OCI-LY1 (cell line): ENCODE measurements around the gene HYDIN.

ENCODE experiments used
- H2AFZ ChIP-seq: fragments of 200-600 bp; sonication (generic), shearing (Covaris generic); 2 replicates; pipeline ENCODE4 v1.6.0; 2014; ENCODE audit warnings: antibody characterized with exemption, mild to moderate bottlenecking, low read length
- H3F3A ChIP-seq: fragments of 200-600 bp; sonication (generic), shearing (Covaris generic); 2 replicates; pipeline ENCODE4 v1.6.0; 2014; ENCODE audit warnings: mild to moderate bottlenecking, antibody characterized with exemption, low read length, moderate library complexity; ENCODE audit not compliant: insufficient read depth
- H3K27ac ChIP-seq: fragments of 200-600 bp; sonication (generic); 2 replicates; pipeline ENCODE4 v1.5.1; 2014; ENCODE audit warnings: low read length, mixed run types, mild to moderate bottlenecking, low read depth; ENCODE audit not compliant: poor library complexity, severe bottlenecking
- H3K27me3 ChIP-seq: fragments of 200-600 bp; sonication (generic); 2 replicates; pipeline ENCODE4 v1.6.0; 2014; ENCODE audit warnings: antibody characterized with exemption, mild to moderate bottlenecking, low read length, moderate library complexity; ENCODE audit not compliant: insufficient read depth
- H3K36me3 ChIP-seq: fragments of 200-600 bp; sonication (generic); 2 replicates; pipeline ENCODE4 v1.6.1; 2014; ENCODE audit warnings: mild to moderate bottlenecking, antibody characterized with exemption, low read length, moderate library complexity, mixed read lengths; ENCODE audit not compliant: insufficient read depth
- H3K4me1 ChIP-seq: fragments of 200-600 bp; sonication (generic); 2 replicates; pipeline ENCODE4 v1.5.1; 2014; ENCODE audit warnings: mild to moderate bottlenecking, low read length, moderate library complexity; ENCODE audit not compliant: insufficient read depth, severe bottlenecking
- H3K4me2 ChIP-seq: fragments of 200-600 bp; sonication (generic), shearing (Covaris generic); 2 replicates; pipeline ENCODE4 v1.6.1; 2014; ENCODE audit warnings: low read length
- H3K4me3 ChIP-seq: fragments of 200-600 bp; sonication (generic); 2 replicates; pipeline ENCODE4 v1.5.1; 2014; ENCODE audit warnings: low read length, low read depth, mild to moderate bottlenecking, mixed read lengths; ENCODE audit not compliant: poor library complexity, severe bottlenecking
- H3K79me2 ChIP-seq: fragments of 200-600 bp; shearing (Covaris generic); 2 replicates; pipeline ENCODE4 v1.6.1; 2016; ENCODE audit warnings: mixed run types, low read length, mixed read lengths; ENCODE audit not compliant: insufficient read depth
- H3K9ac ChIP-seq: fragments of 200-600 bp; sonication (generic), shearing (Covaris generic); 2 replicates; pipeline ENCODE4 v1.6.1; 2014; ENCODE audit warnings: mild to moderate bottlenecking, low read length, mixed read lengths
- H3K9me2 ChIP-seq: fragments of 200-600 bp; sonication (generic), shearing (Covaris generic); 2 replicates; pipeline ENCODE4 v1.6.1; 2014; ENCODE audit warnings: low read depth, mild to moderate bottlenecking, low read length, mixed read lengths
- H3K9me3 ChIP-seq: fragments of 200-600 bp; shearing (Covaris generic); 2 replicates; pipeline ENCODE4 v1.6.1; 2014; ENCODE audit warnings: low read length, mixed read lengths
- H4K20me1 ChIP-seq: fragments of 200-600 bp; sonication (generic), shearing (Covaris generic); 2 replicates; pipeline ENCODE4 v1.6.0; 2016; ENCODE audit warnings: mild to moderate bottlenecking, low read length; ENCODE audit not compliant: insufficient read depth
- CTCF ChIP-seq: fragments of 200-600 bp; sonication (generic), shearing (Covaris generic); IDR thresholded peaks from 2 replicates; pipeline ENCODE4 v1.5.1; 2017; ENCODE audit warnings: mild to moderate bottlenecking, antibody characterized with exemption, low read length, moderate library complexity, mixed read lengths
- EZH2 ChIP-seq: fragments of 200-600 bp; sonication (generic), shearing (Covaris generic); IDR thresholded peaks from 2 replicates; pipeline ENCODE4 v1.8.0; 2017; ENCODE audit warnings: borderline replicate concordance, mixed run types, mild to moderate bottlenecking, antibody characterized with exemption, low read length, moderate library complexity, mixed read lengths

The HYDIN gene

DNA sequence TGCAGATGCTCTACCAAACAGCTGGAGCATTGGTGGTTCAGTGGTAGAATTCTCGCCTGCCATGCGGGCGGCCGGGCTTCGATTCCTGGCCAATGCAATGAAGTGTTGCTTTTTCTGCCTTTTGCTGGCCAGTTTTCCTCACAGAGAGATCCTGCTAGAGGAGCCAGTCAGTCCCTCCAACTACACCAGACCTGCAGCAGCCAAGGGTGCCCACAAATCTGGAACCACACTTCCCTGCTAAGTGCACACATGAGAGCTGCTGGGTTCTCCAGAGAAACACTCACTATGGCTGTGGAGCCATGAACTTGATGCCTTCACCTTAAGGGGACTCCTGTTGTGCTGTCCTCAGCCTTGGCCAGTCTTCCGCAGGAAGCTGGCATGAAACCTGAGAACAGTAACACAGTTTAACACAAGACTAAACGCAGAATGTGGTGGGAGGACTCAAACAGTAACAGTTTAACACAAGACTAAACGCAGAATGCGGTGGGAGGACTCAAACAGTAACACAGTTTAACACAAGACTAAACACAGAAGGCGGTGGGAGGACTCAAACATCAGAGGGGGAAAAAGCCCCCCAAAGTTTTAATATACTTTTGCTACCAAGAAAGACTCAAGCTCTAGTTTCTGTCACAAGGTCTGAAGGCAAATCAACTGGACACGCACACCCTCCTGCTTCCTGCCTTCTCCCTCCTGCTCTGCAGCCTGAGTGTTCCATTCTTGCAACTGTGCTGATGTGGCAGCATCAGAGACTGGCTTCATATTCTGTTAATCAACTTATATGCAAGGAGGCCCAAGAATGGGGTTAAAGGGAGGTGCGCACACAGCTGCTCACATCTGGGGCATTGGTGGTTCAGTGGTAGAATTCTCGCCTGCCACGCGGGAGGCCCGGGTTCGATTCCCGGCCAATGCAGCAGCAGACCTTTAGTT lies 441.6 kb downstream of the HYDIN start:
- H3K4me3 ChIP-seq, result no peak overlapping the region
- H4K20me1 ChIP-seq, result 0 out of 2 replicates have a peak, but pooled peaks cover 2% of the 10 kb centered on the region
- peaks cover 4% of the 10 kb centered on the region; the same call in 1 of the 2 replicates for H3K79me2 ChIP-seq
- TF ChIP-seq CTCF, result no peak
- no peak for TF ChIP-seq EZH2
- H3K9ac ChIP-seq, result no peak overlapping the region
- no peaks in the 10 kb centered on the region for H3K9me3 ChIP-seq
- no peak overlapping the region for H3K4me2 ChIP-seq
- H3K4me1 ChIP-seq, result peaks cover 6% of the 10 kb centered on the region
- H2AFZ ChIP-seq, result no peak overlapping the region
- H3F3A ChIP-seq, result no peaks in the 10 kb centered on the region
- peaks cover 26% of the 10 kb centered on the region for H3K36me3 ChIP-seq
- H3K27ac ChIP-seq, result no peak overlapping the region
- H3K9me2 ChIP-seq, result no peaks in the 10 kb centered on the region
- H3K27me3 ChIP-seq, result no peaks in the 10 kb centered on the region

GRCh38 chr16:70786020-70786755 lies 444.3 kb downstream of the HYDIN start:
- TF ChIP-seq CTCF (no peak), EZH2 (no peak)

GRCh38 chr16:70784692-70785555 lies 445.6 kb downstream of the HYDIN start:
- H3K9me2 ChIP-seq, result no peaks in the 10 kb centered on the region
- no peak overlapping the region for H2AFZ ChIP-seq
- H3K9me3 ChIP-seq, result no peaks in the 10 kb centered on the region
- H3K4me2 ChIP-seq, result no peak overlapping the region
- H4K20me1 ChIP-seq, result 0 out of 2 replicates have a peak, but pooled peaks cover 2% of the 10 kb centered on the region
- peaks cover 66% of the 10 kb centered on the region for H3K36me3 ChIP-seq
- no peaks in the 10 kb centered on the region for H3K4me1 ChIP-seq
- no peak overlapping the region for H3K4me3 ChIP-seq
- H3K27ac ChIP-seq, result no peak overlapping the region
- no peaks in the 10 kb centered on the region for H3F3A ChIP-seq
- no peak overlapping the region for H3K9ac ChIP-seq
- no peaks in the 10 kb centered on the region for H3K27me3 ChIP-seq
- no peaks in the 10 kb centered on the region for H3K79me2 ChIP-seq
- TF ChIP-seq EZH2 (no peak), CTCF (no peak)

More at GRCh38 chr16:70786020-70786755, 444.3 kb downstream of the HYDIN start:
- Histone ChIP-seq H2AFZ (no peak overlapping the region), H4K20me1 (0 out of 2 replicates have a peak, but pooled peaks cover 2% of the 10 kb centered on the region), H3K79me2 (no peaks in the 10 kb centered on the region), H3F3A (no peaks in the 10 kb centered on the region), H3K4me3 (no peak overlapping the region), H3K4me2 (no peak overlapping the region), H3K9me3 (no peaks in the 10 kb centered on the region), H3K4me1 (no peaks in the 10 kb centered on the region), H3K9me2 (no peaks in the 10 kb centered on the region), H3K36me3 (peaks cover 53% of the 10 kb centered on the region), H3K9ac (no peak overlapping the region), H3K27ac (no peak overlapping the region), H3K27me3 (no peaks in the 10 kb centered on the region)
